Endodermal cell (in vitro differentiated cells): Measurements from ENCODE around the gene TGM1. TPM values are rescaled to one million over a fixed set of nuclear protein-coding genes. Genes with fewer than 3 reads are reported as not detected.
"Not testable (repeated sequence)": the region's sequence is repeated elsewhere in the genome, so short reads cannot be mapped to it uniquely, and the experiment has no call there.

Experiments used
- DNase-seq: peaks from one replicate; pipeline ENCODE4 v3.0.0-alpha.2; 2017
- H3K27ac ChIP-seq: 2 replicates; pipeline ENCODE4 v1.5.1; 2013; ENCODE audit warnings: mild to moderate bottlenecking, low read depth, low read length, moderate library complexity
- H3K27me3 ChIP-seq: 2 replicates; pipeline ENCODE4 v1.6.1; 2013; ENCODE audit warnings: mild to moderate bottlenecking, low read length, moderate library complexity; ENCODE audit not compliant: insufficient read depth, control insufficient read depth, poor library complexity, severe bottlenecking
- H3K36me3 ChIP-seq: 2 replicates; pipeline ENCODE4 v1.7.0; 2013; ENCODE audit warnings: mild to moderate bottlenecking, low read length, moderate library complexity; ENCODE audit not compliant: control insufficient read depth, insufficient read depth
- H3K4me1 ChIP-seq: one replicate; pipeline ENCODE4 v1.7.0; 2013; ENCODE audit warnings: low read length; ENCODE audit not compliant: control insufficient read depth, insufficient read depth
- H3K4me3 ChIP-seq: 2 replicates; pipeline ENCODE4 v1.5.1; 2013; ENCODE audit warnings: mild to moderate bottlenecking, low read length, moderate library complexity
- H3K9ac ChIP-seq: 2 replicates; pipeline ENCODE4 v1.6.1; 2013; ENCODE audit warnings: mild to moderate bottlenecking, low read length, moderate library complexity; ENCODE audit not compliant: poor library complexity, severe bottlenecking; ENCODE audit errors: extremely low read depth
- H3K9me3 ChIP-seq: 2 replicates; pipeline ENCODE4 v1.6.1; 2013; ENCODE audit warnings: mild to moderate bottlenecking, low read length, moderate library complexity; ENCODE audit not compliant: control insufficient read depth
- H3K27ac Mint-ChIP-seq: 2 replicates; pipeline ENCODE4 v1.8.0; 2020; ENCODE audit warnings: mixed read lengths
- H3K27me3 Mint-ChIP-seq: 2 replicates; pipeline ENCODE4 v1.8.0; 2021; ENCODE audit warnings: mild to moderate bottlenecking, mixed read lengths; ENCODE audit not compliant: insufficient read depth
- H3K36me3 Mint-ChIP-seq: 2 replicates; pipeline ENCODE4 v1.8.0; 2020; ENCODE audit warnings: low read depth, mixed read lengths
- H3K4me1 Mint-ChIP-seq: 2 replicates; pipeline ENCODE4 v1.8.0; 2020; ENCODE audit warnings: mixed read lengths
- H3K4me3 Mint-ChIP-seq: 2 replicates; pipeline ENCODE4 v1.8.0; 2020; ENCODE audit warnings: mild to moderate bottlenecking, moderate library complexity, mixed read lengths
- H3K9me3 Mint-ChIP-seq: 2 replicates; pipeline ENCODE4 v1.8.0; 2020; ENCODE audit warnings: mild to moderate bottlenecking, mixed read lengths
- WGBS, 2 experiments: methylation state at CpG; one replicate each; pipeline versions ENCODE4 v1.1.5 to v1.1.7; 2013; ENCODE audit warnings: missing lambda C conversion rate in 2 of 2, mixed read lengths in 1 of 2; ENCODE audit not compliant: insufficient coverage in 1 of 2, insufficient read length in 1 of 2; 5-methylcytosine and 5-hydroxymethylcytosine counted together
- total RNA-seq, 2 donors: library from RNA; stranded (reverse); fragmentation: NEBNext Ultra II Directional in 1 of 2; extraction: Animal tissue kit (Norgen Biotek cat#: 25700) in 1 of 2; gene quantifications; 2 replicates in 1 of 2; 3 replicates in 1 of 2; pipeline ENCODE4 v1.2.1, GENCODE V29; 2021
- TF ChIP-seq, protein P1 (sequence below): fragments of 200-600 bp; sonication (generic); conservative IDR thresholded peaks from 2 replicates; pipeline ENCODE4 v1.5.0; 2021; ENCODE audit warnings: antibody characterized with exemption, mild to moderate bottlenecking

The TGM1 gene
- total RNA-seq, 2 donors from 2014 or later, result 1.6 to 3.4 TPM

DNA sequence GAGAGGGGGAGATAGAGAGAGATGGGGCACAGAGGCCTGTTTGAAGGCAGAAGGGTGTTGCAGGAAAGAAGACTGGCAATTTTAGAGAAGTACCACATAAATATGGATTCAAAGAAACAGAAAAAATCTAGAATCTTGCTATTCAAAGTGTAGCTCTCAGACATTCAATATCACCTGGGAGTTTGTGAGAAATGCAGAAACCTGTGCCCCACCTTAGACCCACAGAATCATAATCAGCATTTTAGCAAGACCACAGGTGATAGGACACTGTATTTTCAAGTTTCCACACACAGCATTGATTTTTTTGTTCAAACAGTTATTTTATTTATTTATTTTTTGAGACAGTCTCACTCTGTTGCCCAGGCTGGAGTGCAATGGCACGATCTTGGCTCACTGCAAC is 34.1 kb downstream of the TGM1 start:
- Histone ChIP-seq H3K9me3 (no peaks in the 10 kb centered on the region), H3K4me3 (no peak overlapping the region), H3K27ac (no peak overlapping the region), H3K9ac (no peak overlapping the region), H3K27me3 (no peaks in the 10 kb centered on the region), H3K36me3 (peaks cover 33% of the 10 kb centered on the region), H3K4me1 (peaks cover 8% of the 10 kb centered on the region)
- peaks cover 17% of the 10 kb centered on the region for H3K4me1 Mint-ChIP-seq
- TF ChIP-seq, protein P1, sequence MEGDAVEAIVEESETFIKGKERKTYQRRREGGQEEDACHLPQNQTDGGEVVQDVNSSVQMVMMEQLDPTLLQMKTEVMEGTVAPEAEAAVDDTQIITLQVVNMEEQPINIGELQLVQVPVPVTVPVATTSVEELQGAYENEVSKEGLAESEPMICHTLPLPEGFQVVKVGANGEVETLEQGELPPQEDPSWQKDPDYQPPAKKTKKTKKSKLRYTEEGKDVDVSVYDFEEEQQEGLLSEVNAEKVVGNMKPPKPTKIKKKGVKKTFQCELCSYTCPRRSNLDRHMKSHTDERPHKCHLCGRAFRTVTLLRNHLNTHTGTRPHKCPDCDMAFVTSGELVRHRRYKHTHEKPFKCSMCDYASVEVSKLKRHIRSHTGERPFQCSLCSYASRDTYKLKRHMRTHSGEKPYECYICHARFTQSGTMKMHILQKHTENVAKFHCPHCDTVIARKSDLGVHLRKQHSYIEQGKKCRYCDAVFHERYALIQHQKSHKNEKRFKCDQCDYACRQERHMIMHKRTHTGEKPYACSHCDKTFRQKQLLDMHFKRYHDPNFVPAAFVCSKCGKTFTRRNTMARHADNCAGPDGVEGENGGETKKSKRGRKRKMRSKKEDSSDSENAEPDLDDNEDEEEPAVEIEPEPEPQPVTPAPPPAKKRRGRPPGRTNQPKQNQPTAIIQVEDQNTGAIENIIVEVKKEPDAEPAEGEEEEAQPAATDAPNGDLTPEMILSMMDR, result no peak
- H3K9me3 Mint-ChIP-seq, result no peaks in the 10 kb centered on the region
- H3K36me3 Mint-ChIP-seq, result peaks cover 27% of the 10 kb centered on the region
- no peak overlapping the region for H3K4me3 Mint-ChIP-seq
- 0% methylated on average over 1 of the region's 1 CpG; no CpG with 5 or more reads in 1 of the 2 experiments for WGBS, 2 experiments
- no peak for DNase-seq
- H3K27me3 Mint-ChIP-seq, result no peaks in the 10 kb centered on the region
- H3K27ac Mint-ChIP-seq, result no peak overlapping the region

DNA sequence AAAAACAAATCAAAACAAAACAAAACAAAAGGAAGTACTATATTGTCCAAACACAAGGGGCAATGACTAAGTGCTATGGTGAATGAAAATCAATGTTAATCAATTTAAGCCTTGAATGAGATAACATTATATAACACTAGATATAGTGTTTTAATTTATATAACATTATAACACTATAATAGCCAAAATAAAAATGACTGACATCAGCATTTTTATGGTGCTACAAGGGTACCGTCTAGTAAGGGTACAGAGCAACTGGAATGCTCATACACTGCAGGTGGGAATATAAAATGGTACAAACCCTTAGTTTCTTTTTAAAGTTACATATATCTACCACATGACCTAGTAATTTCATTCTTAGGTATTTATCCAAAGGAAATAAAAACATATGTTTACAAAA is 36.5 kb downstream of the TGM1 start:
- Mint-ChIP-seq H3K4me1 (peaks cover 7% of the 10 kb centered on the region), H3K36me3 (peaks cover 26% of the 10 kb centered on the region), H3K27ac (no peak overlapping the region), H3K27me3 (no peaks in the 10 kb centered on the region), H3K4me3 (no peak overlapping the region), H3K9me3 (no peaks in the 10 kb centered on the region)
- H3K27ac ChIP-seq, result no peak overlapping the region
- TF ChIP-seq, protein P1, result no peak
- no peaks in the 10 kb centered on the region for H3K4me1 ChIP-seq
- H3K27me3 ChIP-seq, result no peaks in the 10 kb centered on the region
- H3K4me3 ChIP-seq, result no peak overlapping the region
- H3K9me3 ChIP-seq, result no peaks in the 10 kb centered on the region
- 100% methylated on average over 1 of the region's 1 CpG; no CpG with 5 or more reads in 1 of the 2 experiments for WGBS, 2 experiments
- H3K36me3 ChIP-seq, result peaks cover 33% of the 10 kb centered on the region
- H3K9ac ChIP-seq, result no peak overlapping the region
- DNase-seq, result no peak

DNA sequence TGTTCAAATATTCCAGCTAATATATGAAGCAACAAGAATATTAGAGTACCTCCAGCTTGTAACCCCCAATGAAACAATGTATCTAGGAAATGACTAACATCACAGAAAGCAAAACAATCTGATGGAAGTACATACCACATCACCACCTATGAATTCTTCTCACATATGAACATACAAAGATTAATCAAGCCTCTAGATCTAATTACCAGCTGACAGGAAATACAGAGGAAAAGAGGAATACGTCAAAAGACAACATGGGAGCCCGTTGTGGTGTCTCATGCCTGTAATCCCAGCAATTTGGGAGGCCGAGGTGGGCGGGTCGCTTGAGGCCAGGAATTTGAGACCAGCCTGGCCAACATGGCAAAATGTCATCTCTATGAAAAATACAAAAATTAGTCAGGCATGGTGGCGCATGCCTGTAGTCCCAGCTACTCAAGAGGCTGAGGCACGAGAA is 38.3 kb downstream of the TGM1 start:
- Histone ChIP-seq H3K4me1 (no peaks in the 10 kb centered on the region), H3K9me3 (no peaks in the 10 kb centered on the region), H3K27me3 (no peaks in the 10 kb centered on the region), H3K9ac (no peak overlapping the region), H3K27ac (no peak overlapping the region), H3K4me3 (no peak overlapping the region), H3K36me3 (peaks cover 31% of the 10 kb centered on the region)
- H3K27me3 Mint-ChIP-seq, result no peaks in the 10 kb centered on the region
- H3K4me3 Mint-ChIP-seq, result no peak overlapping the region
- no peak for DNase-seq
- 91 to 96% methylated on average over 7 of the region's 7 CpGs for WGBS, 2 experiments
- peaks cover 26% of the 10 kb centered on the region for H3K36me3 Mint-ChIP-seq
- H3K27ac Mint-ChIP-seq, result no peak overlapping the region
- TF ChIP-seq, protein P1, result no peak
- H3K4me1 Mint-ChIP-seq, result no peaks in the 10 kb centered on the region
- no peaks in the 10 kb centered on the region for H3K9me3 Mint-ChIP-seq

DNA sequence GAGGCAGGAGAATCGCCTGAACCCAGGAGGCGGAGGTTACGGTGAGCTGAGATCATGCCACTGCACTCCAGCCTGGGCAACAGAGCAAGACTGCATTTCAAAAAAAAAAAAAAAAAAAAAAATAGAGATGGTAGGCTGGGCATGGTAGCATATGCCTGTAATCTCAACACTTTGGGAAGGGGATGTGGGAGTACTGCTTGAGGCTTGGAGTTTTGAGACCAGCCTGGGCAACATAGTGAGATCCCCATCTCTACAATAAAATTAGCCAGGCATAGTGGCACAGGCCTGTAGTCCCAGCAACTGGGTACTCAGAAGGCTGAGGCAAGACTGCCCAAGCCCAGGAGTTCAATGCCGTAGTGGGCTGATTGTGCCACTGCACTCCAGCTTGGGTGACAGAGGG is 40.0 kb downstream of the TGM1 start:
- H3K4me1 Mint-ChIP-seq, H3K27ac ChIP-seq, H3K27me3 ChIP-seq, H3K27me3 Mint-ChIP-seq, H3K4me1 ChIP-seq, DNase-seq, H3K9ac ChIP-seq, H3K4me3 ChIP-seq, H3K27ac Mint-ChIP-seq, H3K9me3 Mint-ChIP-seq, H3K9me3 ChIP-seq, H3K4me3 Mint-ChIP-seq: not testable (repeated sequence)
- 96% methylated on average over 4 of the region's 4 CpGs; no CpG with 5 or more reads in 1 of the 2 experiments for WGBS, 2 experiments
- H3K36me3 Mint-ChIP-seq, result peaks cover 20% of the 10 kb centered on the region
- peaks cover 26% of the 10 kb centered on the region for H3K36me3 ChIP-seq
